H1 (cell line): Measurements from ENCODE around the gene SPEF2. TPM values are rescaled to one million over a fixed set of nuclear protein-coding genes. Genes with fewer than 3 reads are reported as not detected.

Source experiments
- CTCF ChIA-PET: fragments of 300-600 bp; sonication (Branson Sonifier 250); formaldehyde crosslinking; loops from one replicate; lab custom pipeline; 2021; ENCODE audit not compliant: partially characterized antibody; lab: Charles Lee
- POLR2A ChIA-PET: fragments of 300-600 bp; sonication (Branson Sonifier 250); formaldehyde crosslinking; loops from one replicate; lab custom pipeline; 2021; ENCODE audit warnings: inconsistent platforms; ENCODE audit not compliant: partially characterized antibody; lab: Charles Lee
- DNase-seq, 2 experiments: peaks; one replicate each; pipeline versions ENCODE4 v3.0.0 to v3.0.0-alpha.2; 2010 to 2022; ENCODE audit warnings: low spot score in 2 of 2, low read depth in 1 of 2, mixed read lengths in 1 of 2
- FAIRE-seq: peaks from 2 replicates; lab custom pipeline; 2011; peaks lifted over from hg19 to GRCh38; lab: Jason Lieb, UNC
- H2AFZ ChIP-seq: 2 replicates; pipeline ENCODE4 v1.8.1; 2012; ENCODE audit warnings: low read length, inconsistent platforms
- H2AK5ac ChIP-seq: 2 replicates; pipeline ENCODE4 v1.6.1; 2013; ENCODE audit warnings: low read depth, low read length
- H2BK120ac ChIP-seq: replicated peaks from 2 replicates; pipeline ENCODE3; 2013; ENCODE audit warnings: low read depth, low read length, inconsistent platforms
- H2BK12ac ChIP-seq: 2 replicates; pipeline ENCODE4 v1.6.1; 2013; ENCODE audit warnings: low read depth, low read length
- H2BK15ac ChIP-seq: 2 replicates; pipeline ENCODE4 v1.6.1; 2013; ENCODE audit warnings: low read length
- H2BK20ac ChIP-seq: 2 replicates; pipeline ENCODE4 v1.6.1; 2013; ENCODE audit warnings: low read length
- H2BK5ac ChIP-seq: 2 replicates; pipeline ENCODE4 v1.6.1; 2013; ENCODE audit warnings: low read depth, low read length
- H3K14ac ChIP-seq: 2 replicates; pipeline ENCODE4 v1.6.1; 2013; ENCODE audit warnings: inconsistent platforms; ENCODE audit not compliant: insufficient read length
- H3K18ac ChIP-seq: 2 replicates; pipeline ENCODE4 v1.6.1; 2013; ENCODE audit warnings: low read length; ENCODE audit errors: extremely low read depth
- H3K23ac ChIP-seq: 2 replicates; pipeline ENCODE4 v1.6.1; 2013; ENCODE audit warnings: inconsistent platforms; ENCODE audit not compliant: insufficient read length
- H3K23me2 ChIP-seq: 2 replicates; pipeline ENCODE4 v1.6.1; 2013; ENCODE audit warnings: low read depth, low read length
- H3K27ac ChIP-seq: 2 replicates; pipeline ENCODE4 v1.6.1; 2011; ENCODE audit warnings: low read depth, low read length, inconsistent platforms
- H3K27me3 ChIP-seq, 4 experiments: replicated peaks in 1 of 4; 1 replicate in 1 of 4; 2 replicates in 3 of 4; pipeline versions ENCODE4 v1.6.1 to v1.8.1; 2011 to 2013; ENCODE audit warnings: low read length in 3 of 4, mild to moderate bottlenecking in 3 of 4, inconsistent platforms in 2 of 4, mixed read lengths in 2 of 4, moderate library complexity in 1 of 4; ENCODE audit not compliant: control insufficient read depth in 3 of 4, insufficient read depth in 3 of 4; ENCODE audit errors: extremely low read depth in 1 of 4
- H3K36me3 ChIP-seq, 4 experiments: 2 replicates each; pipeline versions ENCODE4 v1.6.1 to v1.8.1; 2011 to 2013; ENCODE audit warnings: mild to moderate bottlenecking in 4 of 4, low read length in 3 of 4, moderate library complexity in 2 of 4, control low read depth in 1 of 4, inconsistent platforms in 1 of 4; ENCODE audit not compliant: insufficient read depth in 4 of 4, control insufficient read depth in 2 of 4
- H3K4ac ChIP-seq: replicated peaks from 2 replicates; pipeline ENCODE3; 2013; ENCODE audit warnings: low read length, low read depth, mixed read lengths, inconsistent platforms; ENCODE audit not compliant: insufficient read length
- H3K4me1 ChIP-seq, 4 experiments: replicated peaks in 1 of 4; 1 replicate in 1 of 4; 2 replicates in 3 of 4; pipeline versions ENCODE4 v1.6.1 to v1.8.1; 2011 to 2013; ENCODE audit warnings: low read length in 3 of 4, inconsistent platforms in 2 of 4, mixed read lengths in 1 of 4; ENCODE audit not compliant: insufficient read depth in 4 of 4, control insufficient read depth in 3 of 4
- H3K4me2 ChIP-seq, 2 experiments: 2 replicates each; pipeline versions ENCODE4 v1.6.1 to v1.8.1; 2011 to 2013; ENCODE audit warnings: low read depth in 2 of 2, low read length in 2 of 2, control low read depth in 1 of 2, inconsistent platforms in 1 of 2, mild to moderate bottlenecking in 1 of 2; ENCODE audit not compliant: insufficient read depth in 1 of 2
- H3K4me3 ChIP-seq, 4 experiments: fragments of 200-600, 300-600 bp in 1 of 4; sonication (generic), shearing (Covaris generic), sonication (Bioruptor Twin) in 1 of 4; 2 replicates each; pipeline versions ENCODE4 v1.5.1 to v1.8.1; 2011 to 2016; ENCODE audit warnings: low read length in 4 of 4, low read depth in 3 of 4, control low read depth in 2 of 4, inconsistent platforms in 2 of 4, mild to moderate bottlenecking in 2 of 4, mixed read lengths in 1 of 4, moderate library complexity in 1 of 4; ENCODE audit not compliant: insufficient read depth in 2 of 4; ENCODE audit errors: extremely low read depth in 1 of 4
- H3K56ac ChIP-seq: replicated peaks from 2 replicates; pipeline ENCODE3; 2013; ENCODE audit warnings: low read depth, mild to moderate bottlenecking, mixed read lengths, low read length, inconsistent platforms; ENCODE audit not compliant: insufficient read length
- H3K79me1 ChIP-seq: 2 replicates; pipeline ENCODE4 v1.6.1; 2013; ENCODE audit warnings: low read depth, low read length, control low read depth
- H3K79me2 ChIP-seq, 2 experiments: 2 replicates each; pipeline versions ENCODE4 v1.6.1 to v1.8.1; 2012 to 2013; ENCODE audit warnings: low read length in 2 of 2, mild to moderate bottlenecking in 2 of 2, inconsistent platforms in 1 of 2; ENCODE audit not compliant: insufficient read depth in 2 of 2, control insufficient read depth in 1 of 2
- H3K9ac ChIP-seq, 4 experiments: replicated peaks in 1 of 4; 1 replicate in 1 of 4; 2 replicates in 3 of 4; pipeline versions ENCODE4 v1.6.1 to v1.8.1; 2011 to 2013; ENCODE audit warnings: low read depth in 3 of 4, low read length in 3 of 4, control low read depth in 2 of 4, mild to moderate bottlenecking in 2 of 4, moderate library complexity in 2 of 4, inconsistent platforms in 1 of 4; ENCODE audit errors: extremely low read depth in 1 of 4
- H3K9me3 ChIP-seq, 2 experiments: 2 replicates each; pipeline versions ENCODE4 v1.6.1 to v1.8.1; 2012 to 2013; ENCODE audit warnings: mild to moderate bottlenecking in 2 of 2, moderate library complexity in 2 of 2, control low read depth in 1 of 2, inconsistent platforms in 1 of 2, low read depth in 1 of 2, low read length in 1 of 2, mixed read lengths in 1 of 2; ENCODE audit not compliant: insufficient read depth in 2 of 2
- H4K20me1 ChIP-seq, 2 experiments: replicated peaks in 1 of 2; 2 replicates each; pipeline versions ENCODE3 to v1.8.1; 2011 to 2013; ENCODE audit warnings: inconsistent platforms in 2 of 2, low read length in 2 of 2, mild to moderate bottlenecking in 1 of 2; ENCODE audit not compliant: insufficient read depth in 2 of 2, control insufficient read depth in 1 of 2
- H4K5ac ChIP-seq: 2 replicates; pipeline ENCODE4 v1.6.1; 2013; ENCODE audit warnings: low read length, low read depth, mixed read lengths, inconsistent platforms; ENCODE audit not compliant: insufficient read length
- H4K8ac ChIP-seq: 2 replicates; pipeline ENCODE4 v1.8.0; 2013; ENCODE audit warnings: mild to moderate bottlenecking, moderate library complexity, low read length, inconsistent platforms; ENCODE audit not compliant: insufficient read depth; ENCODE audit errors: extremely low read depth
- H4K91ac ChIP-seq: replicated peaks from 2 replicates; pipeline ENCODE3; 2013; ENCODE audit warnings: low read length, mixed read lengths, inconsistent platforms; ENCODE audit not compliant: insufficient read length
- BACH1 ChIP-seq: IDR thresholded peaks from 2 replicates; pipeline ENCODE4 v1.6.1; 2012; ENCODE audit warnings: low read length, improper control_type of control experiment
- CBX8 ChIP-seq: fragments of 300-800, 300-1000 bp; sonication (generic); IDR thresholded peaks from 2 replicates; pipeline ENCODE4 v1.7.1; 2016; ENCODE audit warnings: low read depth, low read length, borderline replicate concordance
- CEBPB ChIP-seq: IDR thresholded peaks from 2 replicates; pipeline ENCODE4 v1.6.1; 2012; ENCODE audit warnings: low read depth, low read length
- CTCF ChIP-seq, 3 experiments: IDR thresholded peaks; 1 replicate in 2 of 3; 2 replicates in 1 of 3; pipeline versions ENCODE4 v1.5.1 to v1.6.1; 2011; ENCODE audit warnings: low read length in 3 of 3, mild to moderate bottlenecking in 3 of 3, inconsistent platforms in 2 of 3, low read depth in 1 of 3, moderate library complexity in 1 of 3; ENCODE audit not compliant: insufficient read depth in 1 of 3; ENCODE audit errors: control extremely low read depth in 1 of 3
- GABPA ChIP-seq: IDR thresholded peaks from 2 replicates; pipeline ENCODE4 v1.6.1; 2011; ENCODE audit warnings: mild to moderate bottlenecking, low read length, moderate library complexity, borderline replicate concordance; ENCODE audit not compliant: insufficient read depth
- POLR2A ChIP-seq, 2 experiments: IDR thresholded peaks; 1 replicate in 1 of 2; 2 replicates in 1 of 2; pipeline ENCODE4 v1.6.1; 2011; ENCODE audit warnings: low read depth in 2 of 2, low read length in 2 of 2, mild to moderate bottlenecking in 2 of 2; ENCODE audit errors: control extremely low read depth in 1 of 2
- SIN3A ChIP-seq, 2 experiments: IDR thresholded peaks in 1 of 2; conservative IDR thresholded peaks in 1 of 2; 2 replicates each; pipeline ENCODE4 v1.6.1; 2011 to 2012; ENCODE audit warnings: low read length in 2 of 2, improper control_type of control experiment in 1 of 2, low read depth in 1 of 2, mild to moderate bottlenecking in 1 of 2
- SIX5 ChIP-seq: IDR thresholded peaks from 2 replicates; pipeline ENCODE4 v1.6.1; 2011; ENCODE audit warnings: mild to moderate bottlenecking, low read depth, low read length
- SP2 ChIP-seq: IDR thresholded peaks from 2 replicates; pipeline ENCODE4 v1.6.1; 2012; ENCODE audit warnings: mild to moderate bottlenecking, low read length, inconsistent platforms
- SUZ12 ChIP-seq: fragments of 200-600 bp; sonication (generic); IDR thresholded peaks from 2 replicates; pipeline ENCODE4 v1.6.1; 2012; ENCODE audit warnings: mild to moderate bottlenecking, inconsistent platforms, low read length, moderate library complexity, mixed read lengths
- YY1 ChIP-seq: IDR thresholded peaks from 2 replicates; pipeline ENCODE4 v1.6.1; 2011; ENCODE audit warnings: low read depth, mild to moderate bottlenecking, low read length
- ZNF274 ChIP-seq: IDR thresholded peaks from 2 replicates; pipeline ENCODE4 v1.7.0; 2012; ENCODE audit warnings: low read length, borderline replicate concordance; ENCODE audit errors: extremely low read depth
- WGBS, 2 experiments: shearing (Covaris generic) in 1 of 2; methylation state at CpG; one replicate each; pipeline versions ENCODE4 v1.1.6 to v1.1.7; 2013 to 2015; ENCODE audit warnings: low lambda C conversion rate in 2 of 2, mixed read lengths in 2 of 2, inconsistent platforms in 1 of 2, low coverage in 1 of 2, missing lambda C conversion rate in 1 of 2; ENCODE audit not compliant: insufficient replicate concordance in 2 of 2, insufficient coverage in 1 of 2, insufficient read length in 1 of 2; ENCODE audit errors: extremely low coverage in 1 of 2, missing lambda C conversion rate in 1 of 2; 5-methylcytosine and 5-hydroxymethylcytosine counted together
- polyA plus RNA-seq, 7 experiments: library from polyadenylated mRNA; depleted of rRNA in 3 of 7; stranded (reverse) in 5 of 7; unstranded in 2 of 7; fragments of >200 nt in 5 of 7; fragments of 200-250 nt in 2 of 7; gene quantifications; 1 replicate in 5 of 7; 2 replicates in 1 of 7; 4 replicates in 1 of 7; pipeline versions ENCODE4 v1.2.1 to v1.2.3, GENCODE V29; 2011 to 2013; ENCODE audit warnings: missing spikeins in 2 of 7, mixed read lengths in 2 of 7
- total RNA-seq: library from RNA; stranded (reverse); fragmentation: NEBNext Ultra II Directional; extraction: Animal tissue kit (Norgen Biotek cat#: 25700); gene quantifications from 2 replicates; pipeline ENCODE4 v1.2.1, GENCODE V29; 2021

SPEF2 gene
- total and polyA plus RNA-seq, 2 of the 8 experiments (the other 6 are each of a cell fraction or from before 2014, with no cell fraction given): 0.14 to 0.73 TPM

DNA sequence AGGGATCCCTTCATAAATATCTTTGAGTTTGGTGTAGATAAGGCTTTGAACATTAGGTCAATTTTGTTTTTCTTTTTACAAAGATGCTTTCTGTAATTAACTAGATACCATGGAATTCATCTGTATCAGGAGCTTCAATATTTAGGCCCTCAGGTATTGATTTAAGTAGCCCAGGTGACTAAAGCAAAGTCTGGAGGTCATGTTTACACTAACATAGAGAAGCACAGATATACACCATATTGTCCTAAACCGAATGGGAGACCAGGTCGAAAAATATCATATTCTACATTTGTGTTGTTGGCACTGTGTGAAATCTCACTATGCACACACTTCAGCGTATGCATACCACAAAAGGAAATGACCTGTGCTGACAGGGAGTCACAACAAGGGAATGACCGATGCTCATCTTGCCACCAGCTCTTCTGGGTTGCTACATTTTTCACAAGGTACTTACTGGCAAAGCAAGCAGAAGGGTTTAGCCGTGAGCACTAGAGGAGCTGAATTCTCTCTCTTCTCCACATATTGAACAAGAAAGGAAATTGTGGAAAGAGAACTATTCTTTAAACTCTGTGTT lies 140.6 kb downstream of the SPEF2 start:
- H2BK120ac ChIP-seq: no peak overlapping the region
- H3K27ac ChIP-seq: no peak overlapping the region
- no peak overlapping the region for H4K8ac ChIP-seq
- H3K4me3 ChIP-seq: no peak overlapping the region
- H3K79me2 ChIP-seq: no peaks in the 10 kb centered on the region
- no peaks in the 10 kb centered on the region for H3K23me2 ChIP-seq
- no peak overlapping the region for H3K23ac ChIP-seq
- H3K56ac ChIP-seq: no peak overlapping the region
- no peak overlapping the region for H2BK5ac ChIP-seq
- H3K18ac ChIP-seq: no peak overlapping the region
- FAIRE-seq (no peak), DNase-seq (no peak)
- CTCF ChIA-PET: interaction anchor here (1.1 kb wide), 1 partner anchor 167 kb away, joined by 3 read pairs; no protein-coding TSS in a partner anchor
- POLR2A ChIA-PET: no interaction called here
- no peak overlapping the region for H2BK20ac ChIP-seq
- H2BK15ac ChIP-seq: no peak overlapping the region
- H2AK5ac ChIP-seq: no peak overlapping the region
- peaks cover 4 to 7% of the 10 kb centered on the region in 2 experiments for H4K20me1 ChIP-seq
- no peak overlapping the region for H4K5ac ChIP-seq
- H2AFZ ChIP-seq: no peak overlapping the region
- H2BK12ac ChIP-seq: no peak overlapping the region
- peaks cover 39 to 80% (median 55%) of the 10 kb centered on the region in 4 experiments for H3K27me3 ChIP-seq
- H3K4me1 ChIP-seq: peaks cover 0 to 6% (median 1%) of the 10 kb centered on the region in 4 experiments; a peak in 2 of 7 replicates
- 63% methylated on average over 5 of the region's 5 CpGs; no CpG with 5 or more reads in 1 of the 2 experiments for WGBS, 2 experiments
- no peak overlapping the region for H4K91ac ChIP-seq
- no peak overlapping the region for H3K14ac ChIP-seq
- H3K4ac ChIP-seq: no peak overlapping the region
- H3K79me1 ChIP-seq: no peaks in the 10 kb centered on the region
- H3K4me2 ChIP-seq: no peak overlapping the region
- no peaks in the 10 kb centered on the region for H3K9me3 ChIP-seq
- no peaks in the 10 kb centered on the region; a peak in 1 of 8 replicates for H3K36me3 ChIP-seq
- no peak overlapping the region for H3K9ac ChIP-seq
- TF ChIP-seq POLR2A (IDR thresholded peaks at IDR 0.05; ENCODE audit: control extremely low read depth in 1 of 2, low read depth in 2 of 2, low read length in 2 of 2) (no peak), SUZ12 (no peak), CEBPB (no peak), CTCF (IDR thresholded peaks at IDR 0.05; ENCODE audit: control extremely low read depth in 1 of 3, insufficient read depth in 1 of 3, low read depth in 1 of 3, low read length in 3 of 3) (no peak), SP2 (no peak), CBX8 (no peak), GABPA (no peak), SIX5 (no peak), YY1 (no peak), ZNF274 (no peak), BACH1 (no peak), SIN3A (conservative IDR thresholded peaks at IDR 0.05 in 1 of 2, IDR thresholded peaks at IDR 0.05 in 1 of 2; ENCODE audit: low read depth in 1 of 2, low read length in 2 of 2) (no peak)
